ENCODE results near the gene CRKL. TPM values are rescaled to one million over a fixed set of nuclear protein-coding genes. Genes with fewer than 3 reads are reported as not detected.

The CRKL gene
- total RNA-seq, 1 donor from 2014 or later = 59.5 TPM

DNA sequence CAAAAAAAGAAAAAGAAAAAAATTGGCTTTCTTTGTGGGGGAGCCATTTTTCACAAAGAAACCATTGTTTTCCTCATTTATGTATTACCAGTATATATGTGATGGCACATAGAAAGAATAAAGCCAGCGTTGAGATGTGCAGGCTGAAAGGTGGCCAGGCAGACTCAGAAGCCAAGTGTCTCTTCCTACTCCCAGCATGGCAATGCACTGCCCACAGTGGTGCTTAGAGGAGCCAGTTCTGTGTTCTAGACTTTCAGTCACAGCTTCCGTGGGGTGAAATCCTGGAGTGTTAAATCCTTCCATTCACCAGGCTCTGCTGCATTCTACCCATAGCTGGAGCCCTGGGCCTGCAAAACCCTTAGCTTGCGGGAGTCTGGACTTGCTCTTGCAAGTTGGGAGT lies 39.5 kb upstream of the CRKL start:
- Histone ChIP-seq H3K4me2 (ENCODE audit: low read length) (no peak overlapping the region), H3K27ac (ENCODE audit: low read depth, low read length) (no peak overlapping the region), H3K4me3 (ENCODE audit: insufficient read depth, low read depth, low read length) (no peak overlapping the region), H3K79me2 (ENCODE audit: insufficient read depth, low read length) (no peaks in the 10 kb centered on the region), H3K36me3 (ENCODE audit: insufficient read depth, low read length) (peaks cover 8% of the 10 kb centered on the region), H3K4me1 (ENCODE audit: insufficient read depth, low read length) (no peaks in the 10 kb centered on the region), H3K9ac (ENCODE audit: low read length) (no peak overlapping the region), H2AFZ (ENCODE audit: low read depth, low read length) (no peak overlapping the region), H3K27me3 (ENCODE audit: insufficient read depth, low read length) (no peaks in the 10 kb centered on the region), H3K9me3 (ENCODE audit: insufficient read depth, low read depth, low read length) (no peaks in the 10 kb centered on the region), H4K20me1 (ENCODE audit: insufficient read depth, low read length) (no peaks in the 10 kb centered on the region)
- TF ChIP-seq, protein P1, sequence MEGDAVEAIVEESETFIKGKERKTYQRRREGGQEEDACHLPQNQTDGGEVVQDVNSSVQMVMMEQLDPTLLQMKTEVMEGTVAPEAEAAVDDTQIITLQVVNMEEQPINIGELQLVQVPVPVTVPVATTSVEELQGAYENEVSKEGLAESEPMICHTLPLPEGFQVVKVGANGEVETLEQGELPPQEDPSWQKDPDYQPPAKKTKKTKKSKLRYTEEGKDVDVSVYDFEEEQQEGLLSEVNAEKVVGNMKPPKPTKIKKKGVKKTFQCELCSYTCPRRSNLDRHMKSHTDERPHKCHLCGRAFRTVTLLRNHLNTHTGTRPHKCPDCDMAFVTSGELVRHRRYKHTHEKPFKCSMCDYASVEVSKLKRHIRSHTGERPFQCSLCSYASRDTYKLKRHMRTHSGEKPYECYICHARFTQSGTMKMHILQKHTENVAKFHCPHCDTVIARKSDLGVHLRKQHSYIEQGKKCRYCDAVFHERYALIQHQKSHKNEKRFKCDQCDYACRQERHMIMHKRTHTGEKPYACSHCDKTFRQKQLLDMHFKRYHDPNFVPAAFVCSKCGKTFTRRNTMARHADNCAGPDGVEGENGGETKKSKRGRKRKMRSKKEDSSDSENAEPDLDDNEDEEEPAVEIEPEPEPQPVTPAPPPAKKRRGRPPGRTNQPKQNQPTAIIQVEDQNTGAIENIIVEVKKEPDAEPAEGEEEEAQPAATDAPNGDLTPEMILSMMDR (IDR thresholded peaks at IDR 0.05; ENCODE audit: insufficient read depth, low read depth, low read length) = no peak
- no peak for TF ChIP-seq EZH2 (IDR thresholded peaks at IDR 0.05; ENCODE audit: insufficient read depth, low read length)
- Mint-ChIP-seq H3K4me1 (ENCODE audit: low read depth, unreplicated experiment) (peaks cover 3% of the 10 kb centered on the region), H3K27ac (ENCODE audit: unreplicated experiment) (no peak overlapping the region), H3K36me3 (ENCODE audit: low read depth, unreplicated experiment) (peaks cover 26% of the 10 kb centered on the region), H3K9me3 (ENCODE audit: unreplicated experiment) (no peaks in the 10 kb centered on the region), H3K27me3 (ENCODE audit: low read depth, unreplicated experiment) (no peaks in the 10 kb centered on the region), H3K4me3 (ENCODE audit: unreplicated experiment) (no peak overlapping the region)
- DNase-seq (ENCODE audit: low read depth) (no peak), FAIRE-seq (no peak)

DNA sequence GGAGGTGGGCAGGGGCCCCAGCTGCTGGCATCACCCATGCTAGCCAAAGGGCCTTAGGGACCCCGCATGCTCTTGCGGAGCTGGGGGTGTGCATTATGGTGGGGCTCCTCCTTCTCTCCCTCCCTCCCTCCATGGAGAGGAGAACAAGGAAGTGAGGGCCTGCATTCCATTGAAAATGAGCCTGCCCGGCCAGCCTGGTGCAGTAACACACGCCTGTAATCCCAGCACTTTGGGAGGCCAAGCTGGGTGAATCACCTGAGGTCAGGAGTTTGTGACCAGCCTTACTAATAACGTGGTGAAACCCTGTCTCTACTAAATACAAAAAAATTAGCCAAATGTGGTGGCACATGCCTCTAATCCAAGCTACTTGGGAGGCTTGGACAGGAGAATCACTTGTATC lies 36.0 kb upstream of the CRKL start:
- Histone ChIP-seq H3K4me2 (ENCODE audit: low read length) (no peak overlapping the region), H3K4me1 (ENCODE audit: insufficient read depth, low read length) (no peaks in the 10 kb centered on the region), H3K9me3 (ENCODE audit: insufficient read depth, low read depth, low read length) (no peaks in the 10 kb centered on the region), H3K4me3 (ENCODE audit: insufficient read depth, low read depth, low read length) (no peak overlapping the region), H3K27me3 (ENCODE audit: insufficient read depth, low read length) (no peaks in the 10 kb centered on the region), H3K27ac (ENCODE audit: low read depth, low read length) (no peak overlapping the region), H3K9ac (ENCODE audit: low read length) (no peak overlapping the region), H4K20me1 (ENCODE audit: insufficient read depth, low read length) (peaks cover 7% of the 10 kb centered on the region), H3K36me3 (ENCODE audit: insufficient read depth, low read length) (peaks cover 10% of the 10 kb centered on the region), H2AFZ (ENCODE audit: low read depth, low read length) (no peak overlapping the region), H3K79me2 (ENCODE audit: insufficient read depth, low read length) (no peaks in the 10 kb centered on the region)
- Mint-ChIP-seq H3K27ac (ENCODE audit: unreplicated experiment) (no peak overlapping the region), H3K9me3 (ENCODE audit: unreplicated experiment) (no peaks in the 10 kb centered on the region), H3K4me1 (ENCODE audit: low read depth, unreplicated experiment) (no peaks in the 10 kb centered on the region), H3K4me3 (ENCODE audit: unreplicated experiment) (no peak overlapping the region), H3K36me3 (ENCODE audit: low read depth, unreplicated experiment) (peaks cover 15% of the 10 kb centered on the region), H3K27me3 (ENCODE audit: low read depth, unreplicated experiment) (no peaks in the 10 kb centered on the region)
- TF ChIP-seq, protein P1 (IDR thresholded peaks at IDR 0.05; ENCODE audit: insufficient read depth, low read depth, low read length) = no peak
- no peak for TF ChIP-seq EZH2 (IDR thresholded peaks at IDR 0.05; ENCODE audit: insufficient read depth, low read length)
- DNase-seq (ENCODE audit: low read depth) (no peak), FAIRE-seq (no peak)

DNA sequence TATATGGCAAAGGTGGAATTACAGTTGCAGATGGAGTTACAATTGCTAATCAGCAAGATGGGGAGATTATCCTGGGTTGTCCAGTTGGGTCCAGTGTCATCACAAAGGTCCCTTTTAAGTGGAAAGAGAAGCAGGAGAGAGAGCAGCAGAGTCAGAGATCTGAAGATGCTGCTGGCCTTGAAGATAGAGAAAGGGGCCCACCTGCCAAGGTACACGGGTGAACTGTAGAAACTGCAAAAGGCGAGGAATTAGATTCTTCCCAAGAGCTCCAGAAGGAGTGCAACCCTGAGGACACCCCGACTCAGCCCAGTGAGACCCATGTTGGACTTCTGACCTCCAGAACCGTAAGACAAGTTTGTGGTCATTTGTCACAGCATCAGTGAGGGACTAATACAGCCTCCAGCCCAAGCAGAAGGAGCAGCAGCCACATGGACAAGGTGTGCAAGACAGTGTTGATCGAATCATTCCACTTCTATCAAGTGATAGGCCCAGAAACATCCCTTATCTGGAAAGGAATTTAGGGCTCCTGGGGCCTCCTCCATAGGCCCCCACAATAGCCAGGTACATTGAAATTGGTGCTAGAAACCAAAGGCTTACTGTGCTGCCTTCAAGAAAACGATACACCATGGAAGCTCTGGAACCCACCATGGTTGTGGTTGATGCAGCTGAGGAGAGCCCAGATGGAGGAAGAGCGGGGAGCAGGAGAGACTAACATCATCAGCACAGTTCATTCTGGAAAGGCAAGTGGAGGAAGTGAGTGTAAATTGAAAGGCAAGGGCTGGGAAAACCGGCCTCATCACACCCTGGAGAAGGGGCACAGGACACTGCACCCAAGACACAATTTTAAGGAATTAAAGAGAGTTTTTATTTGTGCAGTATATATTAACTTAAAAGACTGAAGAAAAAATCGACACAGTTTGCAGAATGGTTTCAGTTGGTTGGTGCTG lies 35.1 kb upstream of the CRKL start:
- Mint-ChIP-seq H3K36me3 (ENCODE audit: low read depth, unreplicated experiment) (peaks cover 13% of the 10 kb centered on the region), H3K4me3 (ENCODE audit: unreplicated experiment) (no peak overlapping the region), H3K27ac (ENCODE audit: unreplicated experiment) (no peak overlapping the region), H3K9me3 (ENCODE audit: unreplicated experiment) (no peaks in the 10 kb centered on the region), H3K27me3 (ENCODE audit: low read depth, unreplicated experiment) (no peaks in the 10 kb centered on the region), H3K4me1 (ENCODE audit: low read depth, unreplicated experiment) (peaks cover under 1% of the 10 kb centered on the region)
- Histone ChIP-seq H3K4me3 (ENCODE audit: insufficient read depth, low read depth, low read length) (no peak overlapping the region), H3K9me3 (ENCODE audit: insufficient read depth, low read depth, low read length) (no peaks in the 10 kb centered on the region), H3K36me3 (ENCODE audit: insufficient read depth, low read length) (peaks cover 10% of the 10 kb centered on the region), H4K20me1 (ENCODE audit: insufficient read depth, low read length) (peaks cover 7% of the 10 kb centered on the region), H3K9ac (ENCODE audit: low read length) (no peak overlapping the region), H3K4me2 (ENCODE audit: low read length) (no peak overlapping the region), H3K27ac (ENCODE audit: low read depth, low read length) (no peak overlapping the region), H3K79me2 (ENCODE audit: insufficient read depth, low read length) (no peaks in the 10 kb centered on the region), H2AFZ (ENCODE audit: low read depth, low read length) (no peak overlapping the region), H3K4me1 (ENCODE audit: insufficient read depth, low read length) (no peaks in the 10 kb centered on the region), H3K27me3 (ENCODE audit: insufficient read depth, low read length) (no peaks in the 10 kb centered on the region)
- FAIRE-seq (no peak), DNase-seq (ENCODE audit: low read depth) (no peak)
- no peak for TF ChIP-seq EZH2 (IDR thresholded peaks at IDR 0.05; ENCODE audit: insufficient read depth, low read length)
- TF ChIP-seq, protein P1 (IDR thresholded peaks at IDR 0.05; ENCODE audit: insufficient read depth, low read depth, low read length) = no peak

Data from astrocyte (in vitro differentiated cells and primary cell).